BLaER1 treated with 17β-estradiol and CSF1 and Interleukin-3, amounts not matched to agents 10 nM and 100 nM (cell line): ENCODE results near the gene EPDR1.

Experiments
- H3K27ac ChIP-seq, 11 experiments: shearing (Covaris generic); formaldehyde crosslinking; 2 replicates each; pipeline ENCODE4 v1.8.1; 2022
- H3K27me3 ChIP-seq, 11 experiments: shearing (Covaris generic); formaldehyde crosslinking; 2 replicates each; pipeline ENCODE4 v1.8.1; 2022
- H3K36me3 ChIP-seq, 11 experiments: shearing (Covaris generic); formaldehyde crosslinking; 2 replicates each; pipeline ENCODE4 v1.8.1; 2022
- H3K4me1 ChIP-seq, 10 experiments: shearing (Covaris generic); formaldehyde crosslinking; 2 replicates each; pipeline ENCODE4 v1.8.1; 2022
- H3K4me2 ChIP-seq, 11 experiments: shearing (Covaris generic); formaldehyde crosslinking; 2 replicates each; pipeline ENCODE4 v1.8.1; 2022
- H3K4me3 ChIP-seq, 10 experiments: shearing (Covaris generic); formaldehyde crosslinking; 2 replicates each; pipeline ENCODE4 v1.8.1; 2022
- H3K9ac ChIP-seq, 11 experiments: shearing (Covaris generic); formaldehyde crosslinking; 2 replicates each; pipeline ENCODE4 v1.8.1; 2022
- H3K9me3 ChIP-seq, 11 experiments: shearing (Covaris generic); formaldehyde crosslinking; replicated peaks in 1 of 11; 2 replicates each; pipeline ENCODE4 v1.8.1; 2022
- H4K20me1 ChIP-seq, 11 experiments: shearing (Covaris generic); formaldehyde crosslinking; 2 replicates each; pipeline ENCODE4 v1.8.1; 2022
- Cebpa-rat ChIP-seq, 11 experiments: shearing (Covaris generic); IDR thresholded peaks; 2 replicates each; pipeline ENCODE4 v1.8.1; 2022

EPDR1 gene

DNA sequence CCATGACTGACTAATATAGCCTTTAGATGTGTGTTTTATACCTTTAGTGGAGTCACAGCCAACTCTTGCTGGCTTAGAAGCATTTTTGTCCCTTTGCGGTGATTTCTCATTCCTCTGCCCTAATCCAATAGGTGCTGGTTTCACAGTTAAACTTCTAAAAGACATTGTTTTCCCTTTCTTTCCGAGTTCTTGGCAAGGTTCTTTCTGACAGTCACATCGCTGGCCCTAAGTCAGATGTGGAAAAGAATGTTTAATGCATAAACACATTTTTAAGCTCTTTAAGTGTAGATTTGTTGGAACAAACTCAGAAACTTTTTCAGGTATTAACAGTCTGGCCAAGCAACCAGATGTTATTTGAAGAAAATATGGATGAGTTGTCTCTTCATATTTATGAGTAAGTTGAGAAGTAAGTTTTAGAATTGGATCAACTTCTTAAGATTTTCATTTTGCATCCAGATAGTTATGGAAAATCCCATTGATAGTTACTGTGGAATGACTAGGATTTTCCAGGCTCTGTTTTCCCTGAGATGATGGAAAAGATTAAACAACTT is 4.1 kb downstream of the EPDR1 start:
- Histone ChIP-seq H4K20me1 (peaks cover 0 to 51% (median 10%) of the 10 kb centered on the region in 11 experiments; a peak in 12 of 22 replicates), H3K27me3 (no peaks in the 10 kb centered on the region), H3K9ac (no peak overlapping the region), H3K4me1 (peaks cover 23 to 41% (median 34%) of the 10 kb centered on the region in 10 experiments), H3K4me3 (no peak overlapping the region), H3K4me2 (no peak overlapping the region), H3K36me3 (peaks cover 9 to 52% (median 41%) of the 10 kb centered on the region in 11 experiments; a peak in 21 of 22 replicates), H3K9me3 (peaks cover 18 to 40% (median 34%) of the 10 kb centered on the region in 11 experiments), H3K27ac (no peak overlapping the region)
- TF ChIP-seq Cebpa-rat (IDR thresholded peaks at IDR 0.05): no peak

DNA sequence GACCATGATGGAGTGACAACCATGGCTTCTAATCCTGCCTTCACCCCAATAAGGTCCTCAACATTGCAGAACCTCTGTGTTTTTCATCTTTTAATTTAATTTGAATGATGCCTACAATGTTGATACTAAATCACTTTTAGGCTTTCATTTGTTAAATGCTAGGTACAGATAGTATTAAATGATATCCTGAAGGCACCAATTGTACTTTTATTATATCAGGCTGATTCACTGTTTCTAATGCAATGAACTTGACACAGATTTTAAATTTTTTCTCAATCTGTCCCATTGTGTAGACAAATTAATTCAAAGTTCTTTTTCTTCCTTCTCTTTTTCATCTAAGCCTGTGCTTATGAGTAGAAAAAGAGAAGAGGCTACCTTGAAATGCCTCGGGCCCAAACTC is 5.2 kb downstream of the EPDR1 start:
- no peaks in the 10 kb centered on the region for H3K27me3 ChIP-seq
- no peak overlapping the region for H3K9ac ChIP-seq
- peaks cover 18 to 40% (median 34%) of the 10 kb centered on the region in 11 experiments for H3K9me3 ChIP-seq
- no peak overlapping the region for H3K4me3 ChIP-seq
- TF ChIP-seq Cebpa-rat (IDR thresholded peaks at IDR 0.05): no peak
- no peak overlapping the region for H3K4me2 ChIP-seq
- peaks cover 0 to 60% (median 11%) of the 10 kb centered on the region in 11 experiments; a peak in 13 of 22 replicates for H4K20me1 ChIP-seq
- peaks cover 17 to 34% (median 29%) of the 10 kb centered on the region in 10 experiments for H3K4me1 ChIP-seq
- H3K27ac ChIP-seq: no peak overlapping the region
- peaks cover 17 to 61% (median 51%) of the 10 kb centered on the region in 11 experiments; a peak in 21 of 22 replicates for H3K36me3 ChIP-seq

DNA sequence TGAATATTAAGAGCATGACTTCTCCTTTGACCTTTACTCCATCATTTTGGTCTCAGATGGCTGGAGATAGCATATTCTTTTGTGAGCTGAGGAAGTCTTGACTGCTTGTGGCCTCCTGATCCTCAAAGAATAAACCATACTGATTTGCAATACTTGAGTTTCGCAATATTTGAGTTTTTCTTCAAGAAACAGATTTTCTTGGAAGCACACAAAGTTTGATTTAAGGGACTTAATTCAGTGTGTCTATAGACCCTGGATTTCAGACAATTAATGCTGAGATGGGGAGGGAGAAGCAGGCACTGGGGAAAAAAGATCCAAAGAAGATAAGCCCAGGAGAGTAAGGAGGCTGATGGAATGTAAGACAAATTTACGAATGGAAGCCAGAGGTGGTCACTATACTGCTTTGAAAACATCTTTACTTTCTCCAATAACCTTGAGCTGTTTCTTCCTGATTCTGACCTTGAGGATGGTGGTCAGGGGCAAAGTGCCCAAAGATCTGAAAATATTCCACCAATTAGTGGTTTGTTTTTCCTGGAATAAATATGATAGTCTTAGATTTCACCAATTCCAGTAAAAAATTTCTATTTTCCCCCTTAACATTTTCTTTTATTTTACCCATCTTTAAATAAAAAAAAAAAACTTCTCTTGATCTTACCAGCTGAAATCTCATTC is 7.5 kb downstream of the EPDR1 start:
- Histone ChIP-seq H3K9ac (no peak overlapping the region), H3K27me3 (no peaks in the 10 kb centered on the region), H3K36me3 (peaks cover 17 to 73% (median 51%) of the 10 kb centered on the region in 11 experiments; a peak in 21 of 22 replicates), H3K4me1 (peaks cover 3 to 20% (median 15%) of the 10 kb centered on the region in 10 experiments; a peak in 18 of 20 replicates), H3K27ac (no peak overlapping the region), H4K20me1 (peaks cover 0 to 46% (median 6%) of the 10 kb centered on the region in 11 experiments; a peak in 9 of 22 replicates), H3K4me2 (peak overlapping the region in 10 of 11 experiments; percentile 5 to 62 (median 36); a peak in 15 of 22 replicates), H3K9me3 (peaks cover 18 to 40% (median 37%) of the 10 kb centered on the region in 11 experiments), H3K4me3 (no peak overlapping the region)
- TF ChIP-seq Cebpa-rat (IDR thresholded peaks at IDR 0.05): peak in 7 of 11 experiments; percentile 16 to 83 (median 65); a peak in 8 of 22 replicates

DNA sequence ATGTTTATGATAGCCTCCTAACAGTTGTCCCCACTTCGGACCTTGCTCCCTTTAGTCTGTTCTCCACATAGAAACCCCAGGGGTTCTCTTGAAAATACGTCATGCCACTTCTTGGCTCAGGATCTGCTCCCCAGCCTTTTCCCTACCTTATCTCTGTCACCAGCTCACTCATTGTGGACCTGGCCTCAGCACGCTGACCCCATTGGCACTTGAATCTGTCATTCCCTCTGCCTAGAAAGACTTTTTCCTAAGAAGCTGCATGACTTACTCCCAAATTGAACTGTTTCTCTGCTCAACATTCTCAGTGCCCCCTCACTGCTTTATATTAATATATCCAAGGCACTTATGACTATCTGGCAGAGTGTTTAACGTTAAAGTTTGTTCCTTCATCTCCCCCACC is 8.4 kb downstream of the EPDR1 start:
- Histone ChIP-seq H3K9ac (no peak overlapping the region), H3K4me2 (no peak overlapping the region), H3K27ac (no peak overlapping the region), H3K27me3 (no peaks in the 10 kb centered on the region), H4K20me1 (peaks cover 0 to 36% (median 6%) of the 10 kb centered on the region in 11 experiments; a peak in 9 of 22 replicates), H3K4me3 (no peak overlapping the region), H3K36me3 (peaks cover 17 to 67% (median 46%) of the 10 kb centered on the region in 11 experiments; a peak in 21 of 22 replicates), H3K4me1 (peaks cover 0 to 18% (median 15%) of the 10 kb centered on the region in 10 experiments; a peak in 17 of 20 replicates), H3K9me3 (peaks cover 21 to 45% (median 36%) of the 10 kb centered on the region in 11 experiments)
- no peak for TF ChIP-seq Cebpa-rat (IDR thresholded peaks at IDR 0.05)

DNA sequence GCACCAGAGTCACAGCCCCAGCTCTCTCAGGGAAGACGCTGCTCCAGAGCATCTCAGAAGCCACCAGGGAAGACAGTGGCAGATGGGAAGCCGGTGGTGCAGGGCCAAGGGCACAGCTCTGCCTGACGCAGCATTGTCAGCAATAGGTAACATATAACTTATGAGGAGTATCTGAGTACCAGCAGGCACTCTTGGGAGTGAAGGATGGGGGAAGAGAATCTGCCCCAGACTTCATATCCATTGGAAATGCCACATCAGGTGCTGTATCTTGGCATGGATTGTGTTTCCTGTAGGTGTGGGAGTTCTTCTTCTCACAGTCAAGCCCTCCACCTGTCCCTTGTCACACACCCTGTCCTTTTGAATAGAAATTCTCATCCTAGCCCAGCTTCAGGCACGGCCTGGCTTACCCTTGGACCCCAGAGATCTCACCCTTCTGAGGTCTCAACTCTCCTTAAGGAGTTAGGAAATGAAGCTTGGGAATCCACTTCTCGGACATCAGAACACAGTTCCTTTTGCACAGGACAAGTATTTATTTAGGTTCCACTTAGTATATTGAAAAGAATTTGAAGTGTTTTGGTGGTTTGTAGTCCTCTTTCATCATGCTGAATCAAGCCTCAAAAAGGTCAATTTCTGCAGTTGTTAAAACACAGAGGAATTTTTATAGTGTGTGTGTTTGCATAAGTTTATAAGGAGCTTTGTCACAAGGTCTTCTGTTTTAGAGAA is 9.9 kb downstream of the EPDR1 start:
- no peak for TF ChIP-seq Cebpa-rat (IDR thresholded peaks at IDR 0.05)
- Histone ChIP-seq H3K4me1 (peaks cover 0 to 18% (median 15%) of the 10 kb centered on the region in 10 experiments; a peak in 17 of 20 replicates), H3K27ac (no peak overlapping the region), H3K9me3 (peaks cover 17 to 45% (median 36%) of the 10 kb centered on the region in 11 experiments), H3K4me3 (no peak overlapping the region), H4K20me1 (peaks cover 0 to 35% (median 6%) of the 10 kb centered on the region in 11 experiments; a peak in 9 of 22 replicates), H3K27me3 (no peaks in the 10 kb centered on the region), H3K36me3 (peaks cover 9 to 60% (median 36%) of the 10 kb centered on the region in 11 experiments; a peak in 21 of 22 replicates), H3K4me2 (no peak overlapping the region), H3K9ac (no peak overlapping the region)

DNA sequence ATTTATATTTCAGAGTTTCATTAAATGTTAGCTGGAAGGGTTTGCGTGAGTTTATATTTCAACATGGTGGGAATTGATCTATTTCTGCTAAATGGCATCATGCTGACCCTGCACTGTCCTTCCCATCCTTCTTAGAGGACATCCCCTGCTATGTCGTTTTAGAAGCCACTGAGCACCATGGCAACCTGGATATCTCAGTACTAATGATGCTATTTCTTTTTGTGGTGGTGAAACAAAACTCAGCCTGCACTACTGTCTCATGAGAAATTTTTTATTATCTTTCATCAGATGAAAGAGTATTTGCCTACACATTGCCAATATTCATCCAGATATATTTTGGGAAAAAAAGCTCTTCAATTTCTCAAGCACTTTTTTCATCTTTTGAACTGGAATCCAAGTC is 12.1 kb downstream of the EPDR1 start:
- no peak overlapping the region for H3K4me3 ChIP-seq
- H4K20me1 ChIP-seq: peaks cover 0 to 26% (median 6%) of the 10 kb centered on the region in 11 experiments; a peak in 9 of 22 replicates
- peaks cover 7 to 41% (median 27%) of the 10 kb centered on the region in 11 experiments; a peak in 19 of 22 replicates for H3K36me3 ChIP-seq
- no peaks in the 10 kb centered on the region for H3K27me3 ChIP-seq
- peaks cover 14 to 45% (median 33%) of the 10 kb centered on the region in 11 experiments; a peak in 21 of 22 replicates for H3K9me3 ChIP-seq
- no peak overlapping the region for H3K4me2 ChIP-seq
- H3K9ac ChIP-seq: no peak overlapping the region
- no peak overlapping the region for H3K27ac ChIP-seq
- H3K4me1 ChIP-seq: peaks cover 0 to 6% (median 6%) of the 10 kb centered on the region in 10 experiments; a peak in 17 of 20 replicates
- TF ChIP-seq Cebpa-rat (IDR thresholded peaks at IDR 0.05): no peak

DNA sequence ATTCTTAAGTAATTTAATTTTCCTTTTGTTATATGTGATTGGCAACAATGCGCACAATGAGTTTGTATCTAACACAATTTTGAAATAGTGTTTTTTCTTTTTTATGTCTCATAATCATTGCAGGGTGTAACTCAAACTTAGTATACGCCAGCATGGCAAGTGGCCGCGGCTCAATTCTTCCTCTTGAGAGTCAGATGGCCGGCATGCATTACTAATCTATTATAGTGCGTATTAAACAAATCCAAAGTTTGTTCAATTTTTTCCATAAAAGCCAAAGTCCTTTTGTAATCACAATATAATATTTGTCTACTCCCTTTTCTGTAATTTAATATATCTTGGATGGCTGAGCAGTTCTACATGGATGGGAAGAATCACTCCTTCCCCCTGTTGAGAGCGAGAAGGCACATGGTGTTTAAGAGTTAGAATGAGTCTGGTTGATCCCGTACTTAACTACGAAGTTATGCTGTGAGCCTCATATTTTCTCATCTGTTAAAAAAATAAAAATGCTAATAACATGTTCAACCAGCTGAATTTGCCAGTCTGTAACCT is 12.7 kb downstream of the EPDR1 start:
- Histone ChIP-seq H3K4me2 (no peak overlapping the region), H3K4me3 (no peak overlapping the region), H3K9ac (no peak overlapping the region), H4K20me1 (peaks cover 0 to 21% (median 6%) of the 10 kb centered on the region in 11 experiments; a peak in 8 of 22 replicates), H3K4me1 (peaks cover 0 to under 1% (median under 1%) of the 10 kb centered on the region in 10 experiments; a peak in 6 of 20 replicates), H3K27ac (no peak overlapping the region), H3K9me3 (peaks cover 16 to 50% (median 38%) of the 10 kb centered on the region in 11 experiments), H3K36me3 (peaks cover 7 to 45% (median 28%) of the 10 kb centered on the region in 11 experiments; a peak in 19 of 22 replicates), H3K27me3 (no peaks in the 10 kb centered on the region)
- TF ChIP-seq Cebpa-rat (IDR thresholded peaks at IDR 0.05): no peak

DNA sequence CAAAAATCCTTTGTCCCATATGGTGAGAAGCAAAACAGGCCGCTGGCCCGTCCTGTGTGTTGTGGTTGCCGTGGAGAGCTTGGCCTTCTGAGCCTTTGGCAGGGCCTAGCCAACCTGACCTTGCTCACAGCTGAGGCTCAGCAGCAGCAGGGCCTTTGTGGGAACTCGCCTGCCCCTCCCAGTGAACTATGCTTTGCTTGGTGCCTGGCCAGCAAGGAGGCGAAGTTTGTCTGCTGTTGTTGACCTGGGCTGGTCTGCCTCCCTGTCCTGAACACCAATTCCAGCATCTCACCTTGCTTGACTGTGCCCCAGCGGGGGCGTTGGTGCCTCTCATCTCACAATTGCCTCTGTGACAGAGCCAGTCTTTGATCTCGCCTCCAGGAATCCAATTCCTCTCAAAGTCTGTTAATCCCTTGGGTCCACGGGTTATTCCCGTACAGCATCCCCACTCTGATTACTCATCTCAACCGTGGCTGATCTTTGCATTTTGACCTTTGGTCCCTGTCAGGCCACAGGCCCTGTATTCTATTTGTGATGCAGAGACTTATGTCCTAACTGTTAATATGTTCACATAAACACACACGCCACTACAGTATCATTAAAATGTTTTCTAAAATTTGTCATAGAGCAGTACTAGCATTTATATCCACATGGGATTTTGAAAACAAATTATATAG is 22.6 kb downstream of the EPDR1 start:
- Histone ChIP-seq H3K27ac (no peak overlapping the region), H3K4me2 (no peak overlapping the region), H3K4me3 (no peak overlapping the region)

More for the DNA sequence above, 22.6 kb downstream of the EPDR1 start:
- H3K4me1 ChIP-seq: no peaks in the 10 kb centered on the region
- no peak overlapping the region for H3K9ac ChIP-seq
- H4K20me1 ChIP-seq: peaks cover 0 to 36% (median 7%) of the 10 kb centered on the region in 11 experiments; a peak in 11 of 22 replicates
- no peaks in the 10 kb centered on the region for H3K27me3 ChIP-seq
- H3K9me3 ChIP-seq: peaks cover 6 to 20% (median 13%) of the 10 kb centered on the region in 11 experiments; a peak in 21 of 22 replicates
- TF ChIP-seq Cebpa-rat (IDR thresholded peaks at IDR 0.05): no peak
- peaks cover 4 to 27% (median 15%) of the 10 kb centered on the region in 11 experiments; a peak in 19 of 22 replicates for H3K36me3 ChIP-seq
